HepG2 (cell line): Measurements from ENCODE around the gene TADA3. TPM values are rescaled to one million over a fixed set of nuclear protein-coding genes. Genes with fewer than 3 reads are reported as not detected.

ENCODE experiments used
- CHD4 ChIP-seq: fragments of 200-600 bp; sonication (generic); IDR thresholded peaks from 2 replicates; pipeline ENCODE4 v1.7.0; 2017; ENCODE audit warnings: mild to moderate bottlenecking, low read length, borderline replicate concordance
- HES4 ChIP-seq: sonication (generic); formaldehyde crosslinking; IDR thresholded peaks from 2 replicates; pipeline ENCODE4 v1.9.0; 2021; ENCODE audit warnings: mild to moderate bottlenecking, missing genetic modification reagents, borderline replicate concordance
- NR2F1 ChIP-seq, 2 experiments: fragments of 450-650 bp in 1 of 2; formaldehyde crosslinking in 1 of 2; IDR thresholded peaks; 2 replicates each; pipeline versions ENCODE4 v1.5.0 to v1.6.1; 2016 to 2020; ENCODE audit warnings: mild to moderate bottlenecking in 1 of 2, missing compliant biosample characterization in 1 of 2, missing genetic modification reagents in 1 of 2, moderate library complexity in 1 of 2
- RXRB ChIP-seq: IDR thresholded peaks from 2 replicates; pipeline ENCODE4 v1.6.1; 2016; ENCODE audit warnings: borderline replicate concordance, missing genetic modification reagents, missing compliant biosample characterization
- SKI ChIP-seq: fragments of 450-650 bp; IDR thresholded peaks from one replicate; pipeline ENCODE4 v1.6.1; 2018; ENCODE audit warnings: mild to moderate bottlenecking; ENCODE audit not compliant: partially characterized antibody
- SMC3 ChIP-seq: IDR thresholded peaks from 2 replicates; pipeline ENCODE4 v1.6.1; 2011; ENCODE audit warnings: low read length, improper control_type of control experiment
- SOX5 ChIP-seq: IDR thresholded peaks from 2 replicates; pipeline ENCODE4 v1.6.1; 2016; ENCODE audit warnings: borderline replicate concordance
- TBX2 ChIP-seq: sonication (generic); formaldehyde crosslinking; IDR thresholded peaks from 2 replicates; pipeline ENCODE4 v1.5.0; 2020; ENCODE audit warnings: missing genetic modification reagents, mild to moderate bottlenecking, borderline replicate concordance
- ZMAT3 ChIP-seq: sonication (generic); formaldehyde crosslinking; conservative IDR thresholded peaks from 2 replicates; pipeline ENCODE4 v1.7.0; 2021; ENCODE audit warnings: missing genetic modification reagents
- ZNF431 ChIP-seq: sonication (generic); formaldehyde crosslinking; IDR thresholded peaks from 2 replicates; pipeline ENCODE4 v1.9.0; 2022; ENCODE audit warnings: missing genetic modification reagents, low read depth, mild to moderate bottlenecking, borderline replicate concordance
- ZNF713 ChIP-seq: sonication (generic); formaldehyde crosslinking; IDR thresholded peaks from 2 replicates; pipeline ENCODE4 v1.4.0; 2020; ENCODE audit warnings: mild to moderate bottlenecking, missing genetic modification reagents
- polyA plus RNA-seq, 8 experiments: library from polyadenylated mRNA; depleted of rRNA in 3 of 8; stranded (reverse) in 7 of 8; unstranded in 1 of 8; fragments of >200 nt; fragmentation: Illumina TruSeq in 4 of 8; extraction: Trizol in 4 of 8; gene quantifications; 2 replicates each; pipeline versions ENCODE4 v1.2.1 to v1.2.3, GENCODE V29; 2011 to 2016; ENCODE audit warnings: low read depth in 4 of 8, missing spikeins in 1 of 8, mixed read lengths in 1 of 8; ENCODE audit not compliant: insufficient read depth in 1 of 8
- total RNA-seq, 5 experiments: library from RNA; depleted of rRNA; stranded (reverse); fragments of >200 nt; fragmentation: Illumina TruSeq; extraction: Trizol; gene quantifications; 2 replicates each; pipeline ENCODE4 v1.2.3, GENCODE V29; 2016; ENCODE audit warnings: low read depth in 1 of 5
- TF ChIP-seq, protein P1 (sequence below): sonication (generic); formaldehyde crosslinking; IDR thresholded peaks from 2 replicates; pipeline ENCODE4 v1.4.0; 2020; ENCODE audit warnings: mild to moderate bottlenecking, missing genetic modification reagents
- TF ChIP-seq, protein P2 (sequence below), 2 experiments: sonication (generic) in 1 of 2; formaldehyde crosslinking in 1 of 2; IDR thresholded peaks; 2 replicates each; pipeline versions ENCODE4 v1.4.0 to v1.6.1; 2018 to 2020; ENCODE audit warnings: missing genetic modification reagents in 2 of 2, borderline replicate concordance in 1 of 2, low read depth in 1 of 2, mild to moderate bottlenecking in 1 of 2, missing biosample characterization in 1 of 2
- TF ChIP-seq, protein P3 (sequence below): sonication (generic); formaldehyde crosslinking; IDR thresholded peaks from 2 replicates; pipeline ENCODE4 v1.4.0; 2020; ENCODE audit warnings: missing genetic modification reagents

TADA3 gene
- total and polyA plus RNA-seq, 2 of the 13 experiments (the other 11 are each of a cell fraction or from before 2014, with no cell fraction given) = 32.1 to 37.1 TPM

DNA sequence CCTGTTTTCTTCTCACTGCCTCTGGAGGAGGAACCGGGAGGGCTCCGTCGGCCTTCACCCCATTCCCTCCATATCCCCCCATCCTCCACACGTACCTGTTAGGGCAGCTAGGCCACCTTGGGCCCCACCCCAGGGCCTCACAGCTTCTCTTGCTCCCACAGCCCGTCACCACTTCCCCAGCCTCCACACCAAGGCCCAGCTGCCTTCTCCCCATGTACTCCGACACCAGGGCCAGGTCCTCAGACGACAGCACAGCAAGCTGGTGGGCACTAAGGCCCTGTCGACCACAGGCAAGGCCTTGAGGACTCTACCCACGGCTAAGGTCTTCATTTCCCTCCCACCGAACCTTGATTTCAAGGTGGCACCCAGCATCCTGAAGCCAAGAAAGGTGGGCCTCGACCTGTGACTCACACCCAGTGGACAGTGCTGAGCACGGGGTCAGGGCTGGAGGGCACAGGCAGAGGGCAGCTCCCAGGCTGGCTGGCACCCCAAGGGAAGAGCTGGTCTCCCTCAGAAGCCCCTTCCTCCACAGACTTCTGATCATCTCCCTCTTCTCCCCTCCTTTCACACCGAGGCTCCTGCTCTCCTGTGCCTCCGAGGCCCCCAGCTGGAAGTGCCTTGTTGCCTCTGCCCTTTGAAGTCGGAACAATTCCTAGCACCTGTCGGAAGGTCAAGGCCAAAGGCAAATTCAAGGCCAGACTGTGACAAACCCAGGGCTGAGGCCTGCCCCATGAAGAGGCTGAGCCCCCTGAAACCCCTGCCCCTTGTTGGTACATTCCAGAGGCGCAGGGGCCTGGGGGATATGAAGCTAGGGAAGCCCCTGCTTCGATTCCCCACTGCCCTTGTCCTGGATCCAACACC, 42.5 kb upstream of the TADA3 start (continued):
- TF ChIP-seq, protein P1, sequence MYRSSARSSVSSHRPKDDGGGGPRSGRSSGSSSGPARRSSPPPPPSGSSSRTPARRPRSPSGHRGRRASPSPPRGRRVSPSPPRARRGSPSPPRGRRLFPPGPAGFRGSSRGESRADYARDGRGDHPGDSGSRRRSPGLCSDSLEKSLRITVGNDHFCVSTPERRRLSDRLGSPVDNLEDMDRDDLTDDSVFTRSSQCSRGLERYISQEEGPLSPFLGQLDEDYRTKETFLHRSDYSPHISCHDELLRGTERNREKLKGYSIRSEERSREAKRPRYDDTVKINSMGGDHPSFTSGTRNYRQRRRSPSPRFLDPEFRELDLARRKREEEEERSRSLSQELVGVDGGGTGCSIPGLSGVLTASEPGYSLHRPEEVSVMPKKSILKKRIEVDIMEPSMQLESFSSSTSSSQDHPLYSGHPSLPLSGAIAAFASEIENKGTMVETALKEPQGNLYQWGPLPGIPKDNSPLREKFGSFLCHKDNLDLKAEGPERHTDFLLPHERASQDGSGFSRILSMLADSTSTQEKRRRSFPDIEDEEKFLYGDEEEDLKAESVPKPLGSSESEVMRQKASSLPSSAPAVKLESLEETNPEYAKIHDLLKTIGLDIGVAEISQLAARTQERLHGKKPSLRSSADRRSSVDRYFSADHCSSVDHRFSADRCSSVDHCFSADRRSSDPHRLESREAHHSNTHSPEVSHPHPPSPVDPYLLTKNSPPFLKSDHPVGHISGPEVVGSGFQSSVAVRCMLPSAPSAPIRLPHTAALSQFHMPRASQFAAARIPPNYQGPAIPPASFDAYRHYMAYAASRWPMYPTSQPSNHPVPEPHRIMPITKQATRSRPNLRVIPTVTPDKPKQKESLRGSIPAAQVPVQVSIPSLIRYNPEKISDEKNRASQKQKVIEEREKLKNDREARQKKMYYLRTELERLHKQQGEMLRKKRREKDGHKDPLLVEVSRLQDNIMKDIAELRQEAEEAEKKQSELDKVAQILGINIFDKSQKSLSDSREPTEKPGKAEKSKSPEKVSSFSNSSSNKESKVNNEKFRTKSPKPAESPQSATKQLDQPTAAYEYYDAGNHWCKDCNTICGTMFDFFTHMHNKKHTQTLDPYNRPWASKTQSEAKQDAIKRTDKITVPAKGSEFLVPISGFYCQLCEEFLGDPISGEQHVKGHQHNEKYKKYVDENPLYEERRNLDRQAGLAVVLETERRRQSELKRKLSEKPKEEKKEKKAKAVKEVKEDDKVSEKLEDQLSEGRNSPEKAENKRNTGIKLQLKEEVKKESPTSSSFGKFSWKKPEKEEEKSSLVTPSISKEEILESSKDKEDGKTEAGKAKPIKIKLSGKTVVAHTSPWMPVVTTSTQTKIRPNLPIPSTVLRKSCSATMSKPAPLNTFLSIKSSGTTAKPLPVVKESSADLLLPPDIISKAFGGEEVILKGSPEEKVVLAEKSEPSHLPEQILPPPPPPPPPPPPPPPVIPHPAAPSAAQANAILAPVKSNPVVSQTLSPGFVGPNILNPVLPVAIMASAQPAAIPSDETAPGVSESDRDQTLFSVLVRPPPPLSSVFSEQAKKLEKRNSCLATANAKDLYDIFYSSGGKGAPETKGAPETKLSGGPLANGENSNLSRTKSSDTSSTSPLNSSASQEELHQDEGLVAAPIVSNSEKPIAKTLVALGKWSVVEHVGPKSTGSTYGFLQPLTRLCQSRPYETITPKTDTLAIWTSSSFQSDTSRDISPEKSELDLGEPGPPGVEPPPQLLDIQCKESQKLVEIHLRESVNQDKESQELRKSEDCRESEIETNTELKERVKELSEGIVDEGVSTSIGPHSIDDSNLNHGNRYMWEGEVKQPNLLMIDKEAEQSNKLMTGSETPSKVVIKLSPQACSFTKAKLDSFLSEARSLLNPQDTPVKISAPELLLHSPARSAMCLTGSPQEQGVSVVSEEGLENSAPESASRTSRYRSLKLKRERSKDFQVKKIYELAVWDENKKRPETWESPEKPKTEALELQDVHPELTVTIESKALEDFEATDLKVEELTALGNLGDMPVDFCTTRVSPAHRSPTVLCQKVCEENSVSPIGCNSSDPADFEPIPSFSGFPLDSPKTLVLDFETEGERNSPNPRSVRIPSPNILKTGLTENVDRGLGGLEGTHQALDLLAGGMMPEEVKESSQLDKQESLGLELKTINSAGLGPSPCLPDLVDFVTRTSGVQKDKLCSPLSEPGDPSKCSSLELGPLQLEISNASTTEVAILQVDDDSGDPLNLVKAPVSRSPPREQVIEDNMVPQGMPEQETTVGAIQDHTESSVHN (CRISPR knock-in tag) = no peak
- TF ChIP-seq, protein P2, sequence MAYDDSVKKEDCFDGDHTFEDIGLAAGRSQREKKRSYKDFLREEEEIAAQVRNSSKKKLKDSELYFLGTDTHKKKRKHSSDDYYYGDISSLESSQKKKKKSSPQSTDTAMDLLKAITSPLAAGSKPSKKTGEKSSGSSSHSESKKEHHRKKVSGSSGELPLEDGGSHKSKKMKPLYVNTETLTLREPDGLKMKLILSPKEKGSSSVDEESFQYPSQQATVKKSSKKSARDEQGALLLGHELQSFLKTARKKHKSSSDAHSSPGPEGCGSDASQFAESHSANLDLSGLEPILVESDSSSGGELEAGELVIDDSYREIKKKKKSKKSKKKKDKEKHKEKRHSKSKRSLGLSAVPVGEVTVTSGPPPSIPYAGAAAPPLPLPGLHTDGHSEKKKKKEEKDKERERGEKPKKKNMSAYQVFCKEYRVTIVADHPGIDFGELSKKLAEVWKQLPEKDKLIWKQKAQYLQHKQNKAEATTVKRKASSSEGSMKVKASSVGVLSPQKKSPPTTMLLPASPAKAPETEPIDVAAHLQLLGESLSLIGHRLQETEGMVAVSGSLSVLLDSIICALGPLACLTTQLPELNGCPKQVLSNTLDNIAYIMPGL (CRISPR knock-in tag; IDR thresholded peaks at IDR 0.05; ENCODE audit: borderline replicate concordance in 1 of 2, low read depth in 1 of 2) = no peak
- TF ChIP-seq SMC3 (no peak), RXRB (CRISPR knock-in tag) (0 out of 2 replicates have a peak, but pooled peaks have one; percentile 15), ZNF431 (no peak), SKI (peak; percentile 94), HES4 (CRISPR knock-in tag) (no peak), ZMAT3 (CRISPR knock-in tag) (no peak), CHD4 (no peak), ZNF713 (no peak), TBX2 (CRISPR knock-in tag) (peak; percentile 71), SOX5 (CRISPR knock-in tag) (peak; percentile 69; the same call in 1 of the 2 replicates), NR2F1 (CRISPR knock-in tag; IDR thresholded peaks at IDR 0.05) (peak in 1 of 2 experiments; percentile 67; a peak in 3 of 4 replicates)
- TF ChIP-seq, protein P3, sequence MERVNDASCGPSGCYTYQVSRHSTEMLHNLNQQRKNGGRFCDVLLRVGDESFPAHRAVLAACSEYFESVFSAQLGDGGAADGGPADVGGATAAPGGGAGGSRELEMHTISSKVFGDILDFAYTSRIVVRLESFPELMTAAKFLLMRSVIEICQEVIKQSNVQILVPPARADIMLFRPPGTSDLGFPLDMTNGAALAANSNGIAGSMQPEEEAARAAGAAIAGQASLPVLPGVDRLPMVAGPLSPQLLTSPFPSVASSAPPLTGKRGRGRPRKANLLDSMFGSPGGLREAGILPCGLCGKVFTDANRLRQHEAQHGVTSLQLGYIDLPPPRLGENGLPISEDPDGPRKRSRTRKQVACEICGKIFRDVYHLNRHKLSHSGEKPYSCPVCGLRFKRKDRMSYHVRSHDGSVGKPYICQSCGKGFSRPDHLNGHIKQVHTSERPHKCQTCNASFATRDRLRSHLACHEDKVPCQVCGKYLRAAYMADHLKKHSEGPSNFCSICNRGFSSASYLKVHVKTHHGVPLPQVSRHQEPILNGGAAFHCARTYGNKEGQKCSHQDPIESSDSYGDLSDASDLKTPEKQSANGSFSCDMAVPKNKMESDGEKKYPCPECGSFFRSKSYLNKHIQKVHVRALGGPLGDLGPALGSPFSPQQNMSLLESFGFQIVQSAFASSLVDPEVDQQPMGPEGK (CRISPR knock-in tag) = peak; percentile 20; the same call in 1 of the 2 replicates
